HepG2 (cell line): Measurements from ENCODE around the gene ATP9A. TPM values are rescaled to one million over a fixed set of nuclear protein-coding genes. Genes with fewer than 3 reads are reported as not detected.

ENCODE experiments used
- ASH2L ChIP-seq: fragments of 300-600, 200-600 bp; sonication (generic); IDR thresholded peaks from 2 replicates; pipeline ENCODE4 v1.7.0; 2017; ENCODE audit warnings: low read depth, mild to moderate bottlenecking, moderate library complexity, mixed read lengths, low read length; ENCODE audit not compliant: insufficient read length
- BHLHE40 ChIP-seq: IDR thresholded peaks from 2 replicates; pipeline ENCODE4 v1.6.1; 2011; ENCODE audit warnings: low read length, improper control_type of control experiment
- CEBPB ChIP-seq: IDR thresholded peaks from 2 replicates; pipeline ENCODE4 v1.6.1; 2011; ENCODE audit warnings: low read depth, low read length, improper control_type of control experiment, borderline replicate concordance
- CREB1 ChIP-seq, 2 experiments: fragments of 450-650 bp in 1 of 2; IDR thresholded peaks; 2 replicates each; pipeline ENCODE4 v1.6.1; 2016 to 2017; ENCODE audit warnings: control low read depth in 1 of 2, mild to moderate bottlenecking in 1 of 2, missing compliant biosample characterization in 1 of 2, missing genetic modification characterization in 1 of 2
- DDIT3 ChIP-seq: sonication (generic); formaldehyde crosslinking; IDR thresholded peaks from 2 replicates; pipeline ENCODE4 v1.4.0; 2020; ENCODE audit warnings: mild to moderate bottlenecking, missing genetic modification reagents
- HDAC2 ChIP-seq: sonication (generic); formaldehyde crosslinking; IDR thresholded peaks from 2 replicates; pipeline ENCODE4 v1.4.0; 2020; ENCODE audit warnings: missing genetic modification reagents
- HOXA9 ChIP-seq: sonication (generic); formaldehyde crosslinking; IDR thresholded peaks from 2 replicates; pipeline ENCODE4 v1.8.1; 2022; ENCODE audit warnings: missing genetic modification reagents, mild to moderate bottlenecking, moderate library complexity, borderline replicate concordance
- MIER3 ChIP-seq: IDR thresholded peaks from 2 replicates; pipeline ENCODE4 v1.6.1; 2016; ENCODE audit warnings: missing compliant biosample characterization, borderline replicate concordance
- MLLT10 ChIP-seq: sonication (generic); formaldehyde crosslinking; IDR thresholded peaks from 2 replicates; pipeline ENCODE4 v1.4.0; 2020; ENCODE audit warnings: missing genetic modification reagents
- NKX3-1 ChIP-seq: sonication (generic); formaldehyde crosslinking; IDR thresholded peaks from 2 replicates; pipeline ENCODE4 v1.5.0; 2020; ENCODE audit warnings: missing genetic modification reagents
- RELA ChIP-seq: sonication (generic); formaldehyde crosslinking; IDR thresholded peaks from 2 replicates; pipeline ENCODE4 v1.4.0; 2020; ENCODE audit warnings: missing genetic modification reagents
- TCF7L2 ChIP-seq: IDR thresholded peaks from 2 replicates; pipeline ENCODE4 v1.6.1; 2011; ENCODE audit warnings: mild to moderate bottlenecking, low read depth, low read length, moderate library complexity
- TFAP4 ChIP-seq: sonication (generic); IDR thresholded peaks from 2 replicates; pipeline ENCODE4 v1.6.1; 2016; ENCODE audit warnings: low read depth, borderline replicate concordance
- ZNF253 ChIP-seq: sonication (generic); formaldehyde crosslinking; IDR thresholded peaks from 2 replicates; pipeline ENCODE4 v1.8.0; 2022; ENCODE audit warnings: mild to moderate bottlenecking, missing genetic modification reagents, borderline replicate concordance
- ZNF263 ChIP-seq: sonication (generic); formaldehyde crosslinking; IDR thresholded peaks from 2 replicates; pipeline ENCODE4 v1.4.0; 2020; ENCODE audit warnings: missing genetic modification reagents
- ZNF782 ChIP-seq: sonication (generic); formaldehyde crosslinking; IDR thresholded peaks from 2 replicates; pipeline ENCODE4 v1.4.0; 2020; ENCODE audit warnings: missing genetic modification reagents, mild to moderate bottlenecking, borderline replicate concordance
- ZNF788 ChIP-seq: sonication (generic); formaldehyde crosslinking; IDR thresholded peaks from 2 replicates; pipeline ENCODE4 v1.5.0; 2020; ENCODE audit warnings: mild to moderate bottlenecking, missing genetic modification reagents, borderline replicate concordance
- polyA plus RNA-seq, 8 experiments: library from polyadenylated mRNA; depleted of rRNA in 3 of 8; stranded (reverse) in 7 of 8; unstranded in 1 of 8; fragments of >200 nt; fragmentation: Illumina TruSeq in 4 of 8; extraction: Trizol in 4 of 8; gene quantifications; 2 replicates each; pipeline versions ENCODE4 v1.2.1 to v1.2.3, GENCODE V29; 2011 to 2016; ENCODE audit warnings: low read depth in 4 of 8, missing spikeins in 1 of 8, mixed read lengths in 1 of 8; ENCODE audit not compliant: insufficient read depth in 1 of 8
- total RNA-seq, 5 experiments: library from RNA; depleted of rRNA; stranded (reverse); fragments of >200 nt; fragmentation: Illumina TruSeq; extraction: Trizol; gene quantifications; 2 replicates each; pipeline ENCODE4 v1.2.3, GENCODE V29; 2016; ENCODE audit warnings: low read depth in 1 of 5
- TF ChIP-seq, protein P1 (sequence below): sonication (generic); formaldehyde crosslinking; IDR thresholded peaks from 2 replicates; pipeline ENCODE4 v1.5.0; 2020; ENCODE audit warnings: missing genetic modification reagents
- TF ChIP-seq, protein P2 (sequence below): fragments of 450-650 bp; IDR thresholded peaks from 2 replicates; pipeline ENCODE4 v1.6.1; 2017; ENCODE audit warnings: mild to moderate bottlenecking
- TF ChIP-seq, protein P3 (sequence below): sonication (generic); formaldehyde crosslinking; IDR thresholded peaks from 2 replicates; pipeline ENCODE4 v1.8.1; 2023; ENCODE audit warnings: mild to moderate bottlenecking, missing genetic modification reagents
- TF ChIP-seq, protein P4 (sequence below): sonication (generic); formaldehyde crosslinking; IDR thresholded peaks from 2 replicates; pipeline ENCODE4 v1.5.1; 2020; ENCODE audit warnings: mild to moderate bottlenecking, moderate library complexity, missing genetic modification reagents

Gene ATP9A
- total and polyA plus RNA-seq, 2 of the 13 experiments (the other 11 are each of a cell fraction or from before 2014, with no cell fraction given), result 11.8 to 18.5 TPM

GRCh38 chr20:51703400-51704287, 64.5 kb downstream of the ATP9A start (continued):
- no peak for TF ChIP-seq RELA (CRISPR knock-in tag)
- no peak for TF ChIP-seq DDIT3 (CRISPR knock-in tag)
- TF ChIP-seq ASH2L, result peak; percentile 89
- TF ChIP-seq ZNF788 (CRISPR knock-in tag), result no peak
- TF ChIP-seq, protein P1, sequence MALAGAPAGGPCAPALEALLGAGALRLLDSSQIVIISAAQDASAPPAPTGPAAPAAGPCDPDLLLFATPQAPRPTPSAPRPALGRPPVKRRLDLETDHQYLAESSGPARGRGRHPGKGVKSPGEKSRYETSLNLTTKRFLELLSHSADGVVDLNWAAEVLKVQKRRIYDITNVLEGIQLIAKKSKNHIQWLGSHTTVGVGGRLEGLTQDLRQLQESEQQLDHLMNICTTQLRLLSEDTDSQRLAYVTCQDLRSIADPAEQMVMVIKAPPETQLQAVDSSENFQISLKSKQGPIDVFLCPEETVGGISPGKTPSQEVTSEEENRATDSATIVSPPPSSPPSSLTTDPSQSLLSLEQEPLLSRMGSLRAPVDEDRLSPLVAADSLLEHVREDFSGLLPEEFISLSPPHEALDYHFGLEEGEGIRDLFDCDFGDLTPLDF (CRISPR knock-in tag), result no peak
- TF ChIP-seq MLLT10 (CRISPR knock-in tag), result no peak
- no peak; the same call in 1 of the 2 replicates for TF ChIP-seq NKX3-1 (CRISPR knock-in tag)
- TF ChIP-seq, protein P2, sequence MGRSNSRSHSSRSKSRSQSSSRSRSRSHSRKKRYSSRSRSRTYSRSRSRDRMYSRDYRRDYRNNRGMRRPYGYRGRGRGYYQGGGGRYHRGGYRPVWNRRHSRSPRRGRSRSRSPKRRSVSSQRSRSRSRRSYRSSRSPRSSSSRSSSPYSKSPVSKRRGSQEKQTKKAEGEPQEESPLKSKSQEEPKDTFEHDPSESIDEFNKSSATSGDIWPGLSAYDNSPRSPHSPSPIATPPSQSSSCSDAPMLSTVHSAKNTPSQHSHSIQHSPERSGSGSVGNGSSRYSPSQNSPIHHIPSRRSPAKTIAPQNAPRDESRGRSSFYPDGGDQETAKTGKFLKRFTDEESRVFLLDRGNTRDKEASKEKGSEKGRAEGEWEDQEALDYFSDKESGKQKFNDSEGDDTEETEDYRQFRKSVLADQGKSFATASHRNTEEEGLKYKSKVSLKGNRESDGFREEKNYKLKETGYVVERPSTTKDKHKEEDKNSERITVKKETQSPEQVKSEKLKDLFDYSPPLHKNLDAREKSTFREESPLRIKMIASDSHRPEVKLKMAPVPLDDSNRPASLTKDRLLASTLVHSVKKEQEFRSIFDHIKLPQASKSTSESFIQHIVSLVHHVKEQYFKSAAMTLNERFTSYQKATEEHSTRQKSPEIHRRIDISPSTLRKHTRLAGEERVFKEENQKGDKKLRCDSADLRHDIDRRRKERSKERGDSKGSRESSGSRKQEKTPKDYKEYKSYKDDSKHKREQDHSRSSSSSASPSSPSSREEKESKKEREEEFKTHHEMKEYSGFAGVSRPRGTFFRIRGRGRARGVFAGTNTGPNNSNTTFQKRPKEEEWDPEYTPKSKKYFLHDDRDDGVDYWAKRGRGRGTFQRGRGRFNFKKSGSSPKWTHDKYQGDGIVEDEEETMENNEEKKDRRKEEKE, result no peak
- TF ChIP-seq TFAP4, result peak; percentile 49; the same call in 1 of the 2 replicates
- peak; percentile 78; the same call in 1 of the 2 replicates for TF ChIP-seq HOXA9 (CRISPR knock-in tag)
- no peak for TF ChIP-seq CREB1 (IDR thresholded peaks at IDR 0.05)
- peak; percentile 61; the same call in 1 of the 2 replicates for TF ChIP-seq CREB1 (CRISPR knock-in tag; IDR thresholded peaks at IDR 0.05)
- no peak for TF ChIP-seq ZNF782 (CRISPR knock-in tag)
- peak; percentile 92 for TF ChIP-seq HDAC2 (CRISPR knock-in tag)
- no peak for TF ChIP-seq ZNF253 (CRISPR knock-in tag)
- TF ChIP-seq, protein P3, sequence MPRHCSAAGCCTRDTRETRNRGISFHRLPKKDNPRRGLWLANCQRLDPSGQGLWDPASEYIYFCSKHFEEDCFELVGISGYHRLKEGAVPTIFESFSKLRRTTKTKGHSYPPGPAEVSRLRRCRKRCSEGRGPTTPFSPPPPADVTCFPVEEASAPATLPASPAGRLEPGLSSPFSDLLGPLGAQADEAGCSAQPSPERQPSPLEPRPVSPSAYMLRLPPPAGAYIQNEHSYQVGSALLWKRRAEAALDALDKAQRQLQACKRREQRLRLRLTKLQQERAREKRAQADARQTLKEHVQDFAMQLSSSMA (CRISPR knock-in tag), result no peak
- TF ChIP-seq MIER3 (CRISPR knock-in tag), result peak; percentile 14; the same call in 1 of the 2 replicates
- TF ChIP-seq, protein P4, sequence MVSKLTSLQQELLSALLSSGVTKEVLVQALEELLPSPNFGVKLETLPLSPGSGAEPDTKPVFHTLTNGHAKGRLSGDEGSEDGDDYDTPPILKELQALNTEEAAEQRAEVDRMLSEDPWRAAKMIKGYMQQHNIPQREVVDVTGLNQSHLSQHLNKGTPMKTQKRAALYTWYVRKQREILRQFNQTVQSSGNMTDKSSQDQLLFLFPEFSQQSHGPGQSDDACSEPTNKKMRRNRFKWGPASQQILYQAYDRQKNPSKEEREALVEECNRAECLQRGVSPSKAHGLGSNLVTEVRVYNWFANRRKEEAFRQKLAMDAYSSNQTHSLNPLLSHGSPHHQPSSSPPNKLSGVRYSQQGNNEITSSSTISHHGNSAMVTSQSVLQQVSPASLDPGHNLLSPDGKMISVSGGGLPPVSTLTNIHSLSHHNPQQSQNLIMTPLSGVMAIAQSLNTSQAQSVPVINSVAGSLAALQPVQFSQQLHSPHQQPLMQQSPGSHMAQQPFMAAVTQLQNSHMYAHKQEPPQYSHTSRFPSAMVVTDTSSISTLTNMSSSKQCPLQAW (CRISPR knock-in tag), result peak; percentile 81; the same call in 1 of the 2 replicates
- no peak for TF ChIP-seq CEBPB
- TF ChIP-seq BHLHE40, result no peak
- no peak for TF ChIP-seq TCF7L2
- TF ChIP-seq ZNF263 (CRISPR knock-in tag), result no peak
